SU-DHL-6 (cell line): ENCODE measurements around the gene SCARB1.

Experiments
- H2AFZ ChIP-seq: fragments of 200-600 bp; sonication (generic); 2 replicates; pipeline ENCODE4 v1.6.1; 2014; ENCODE audit warnings: low read depth, mild to moderate bottlenecking, moderate library complexity, mixed read lengths, antibody characterized with exemption, low read length; ENCODE audit not compliant: severe bottlenecking
- H3F3A ChIP-seq: fragments of 200-600 bp; shearing (Covaris generic); 2 replicates; pipeline ENCODE4 v1.6.0; 2016; ENCODE audit warnings: antibody characterized with exemption, mild to moderate bottlenecking; ENCODE audit not compliant: insufficient read depth
- H3K27ac ChIP-seq: fragments of 200-600 bp; sonication (generic); 2 replicates; pipeline ENCODE4 v1.5.1; 2016; ENCODE audit warnings: low read depth, mild to moderate bottlenecking, low read length, moderate library complexity, mixed read lengths
- H3K27me3 ChIP-seq: fragments of 200-600 bp; sonication (generic), shearing (Covaris generic); 2 replicates; pipeline ENCODE4 v1.6.0; 2014; ENCODE audit warnings: mild to moderate bottlenecking, low read length
- H3K36me3 ChIP-seq: fragments of 200-600 bp; sonication (generic); 2 replicates; pipeline ENCODE4 v1.6.1; 2014; ENCODE audit warnings: mild to moderate bottlenecking, low read length, mixed read lengths
- H3K4me2 ChIP-seq: fragments of 300-600, 200-600 bp; shearing (Covaris generic), sonication (generic); 2 replicates; pipeline ENCODE4 v1.6.0; 2014; ENCODE audit warnings: low read length, low read depth, mild to moderate bottlenecking; ENCODE audit not compliant: poor library complexity, severe bottlenecking
- H3K4me3 ChIP-seq: fragments of 200-600 bp; sonication (generic); 2 replicates; pipeline ENCODE4 v1.5.1; 2014; ENCODE audit warnings: antibody characterized with exemption, low read length, mild to moderate bottlenecking, mixed read lengths; ENCODE audit not compliant: insufficient read depth, poor library complexity, severe bottlenecking
- H3K79me2 ChIP-seq: fragments of 200-600 bp; sonication (generic); 2 replicates; pipeline ENCODE4 v1.6.1; 2014; ENCODE audit warnings: mild to moderate bottlenecking, low read length, moderate library complexity; ENCODE audit not compliant: insufficient read depth
- H3K9ac ChIP-seq: fragments of 200-600 bp; sonication (generic); 2 replicates; pipeline ENCODE4 v1.7.0; 2014; ENCODE audit warnings: mild to moderate bottlenecking, low read length
- H3K9me2 ChIP-seq: fragments of 200-600 bp; sonication (generic); replicated peaks from 2 replicates; pipeline ENCODE4 v1.6.1; 2014; ENCODE audit warnings: low read length; ENCODE audit not compliant: insufficient read depth
- H3K9me3 ChIP-seq: fragments of 200-600 bp; sonication (generic); 2 replicates; pipeline ENCODE4 v1.6.1; 2014; ENCODE audit warnings: low read length, mixed read lengths; ENCODE audit not compliant: insufficient read depth
- H4K20me1 ChIP-seq: fragments of 200-600 bp; sonication (generic); 2 replicates; pipeline ENCODE4 v1.6.1; 2014; ENCODE audit warnings: low read depth, mild to moderate bottlenecking, antibody characterized with exemption, low read length, moderate library complexity, mixed read lengths
- CTCF ChIP-seq: fragments of 200-600 bp; sonication (generic); IDR thresholded peaks from one replicate; pipeline ENCODE4 v1.5.1; 2017; ENCODE audit warnings: antibody characterized with exemption, mild to moderate bottlenecking, low read length, moderate library complexity; ENCODE audit not compliant: insufficient read depth, poor library complexity, severe bottlenecking
- EZH2phosphoT487 ChIP-seq: fragments of 200-600 bp; sonication (generic), shearing (Covaris generic); conservative IDR thresholded peaks from 2 replicates; pipeline ENCODE4 v1.6.1; 2018; ENCODE audit warnings: mild to moderate bottlenecking, antibody characterized with exemption, low read length, moderate library complexity, mixed read lengths

The SCARB1 gene

GRCh38 chr12:124753228-124753591, 110.5 kb downstream of the SCARB1 start:
- Histone ChIP-seq H3K4me2 (no peak overlapping the region), H3K9me3 (no peaks in the 10 kb centered on the region), H3K9me2 (no peaks in the 10 kb centered on the region), H3F3A (no peaks in the 10 kb centered on the region), H3K9ac (no peak overlapping the region), H3K27me3 (no peaks in the 10 kb centered on the region), H3K79me2 (no peaks in the 10 kb centered on the region), H3K4me3 (no peak overlapping the region), H3K27ac (no peak overlapping the region), H2AFZ (no peak overlapping the region), H3K36me3 (no peaks in the 10 kb centered on the region), H4K20me1 (no peaks in the 10 kb centered on the region)
- no peak for TF ChIP-seq EZH2phosphoT487
- TF ChIP-seq CTCF, result no peak

GRCh38 chr12:124752437-124753227, 111.0 kb downstream of the SCARB1 start:
- TF ChIP-seq CTCF, result no peak
- TF ChIP-seq EZH2phosphoT487, result no peak
- Histone ChIP-seq H2AFZ (no peak overlapping the region), H3K4me2 (no peak overlapping the region), H4K20me1 (no peaks in the 10 kb centered on the region), H3K79me2 (no peaks in the 10 kb centered on the region), H3K9ac (no peak overlapping the region), H3K4me3 (no peak overlapping the region), H3K27ac (no peak overlapping the region), H3K36me3 (no peaks in the 10 kb centered on the region), H3K27me3 (no peaks in the 10 kb centered on the region), H3K9me2 (no peaks in the 10 kb centered on the region), H3F3A (no peaks in the 10 kb centered on the region), H3K9me3 (no peaks in the 10 kb centered on the region)

GRCh38 chr12:124751654-124752355, 111.9 kb downstream of the SCARB1 start:
- Histone ChIP-seq H3F3A (no peaks in the 10 kb centered on the region), H3K36me3 (no peaks in the 10 kb centered on the region), H3K9me3 (no peaks in the 10 kb centered on the region), H3K79me2 (no peaks in the 10 kb centered on the region), H3K9me2 (no peaks in the 10 kb centered on the region), H4K20me1 (no peaks in the 10 kb centered on the region), H3K27ac (no peak overlapping the region), H3K9ac (no peak overlapping the region), H3K4me2 (no peak overlapping the region), H2AFZ (no peak overlapping the region), H3K27me3 (no peaks in the 10 kb centered on the region), H3K4me3 (no peak overlapping the region)
- TF ChIP-seq EZH2phosphoT487 (no peak), CTCF (no peak)
